NCI-H128 (cell line): ENCODE results near the gene B3GNT8.
"Not testable (repeated sequence)": the region's sequence is repeated elsewhere in the genome, so short reads cannot be mapped to it uniquely, and the experiment has no call there.

ENCODE experiments used
- DNase-seq: peaks from one replicate; lab custom pipeline; 2025; ENCODE audit not compliant: unreplicated experiment; lab: John Stamatoyannopoulos, UW

B3GNT8 gene

GRCh38 chr19:41397086-41398049, 29.8 kb downstream of the B3GNT8 start, which contains the start of the genes BCKDHA and EXOSC5:
Gene BCKDHA, plus strand, starts transcription at chr19:41397818. Its CDS starts 10 bp downstream, at chr19:41397828.
Gene EXOSC5, minus strand, starts transcription at chr19:41397359. Its CDS starts 31 bp downstream, at chr19:41397328.
- DNase-seq: peak; percentile 99

- DNase-seq: no peak
These were observed 31.8 kb downstream of the B3GNT8 start for GRCh38 chr19:41395355-41395754.

- no peak for DNase-seq
These were observed 34.4 kb downstream of the B3GNT8 start for GRCh38 chr19:41392775-41393174.

- no peak for DNase-seq
These were observed 35.6 kb downstream of the B3GNT8 start for GRCh38 chr19:41391618-41392017.

GRCh38 chr19:41386442-41386841, 40.7 kb downstream of the B3GNT8 start:
- DNase-seq: no peak

- no peak for DNase-seq
These were observed 42.8 kb downstream of the B3GNT8 start for GRCh38 chr19:41384351-41384750.

GRCh38 chr19:41381536-41381935, 45.6 kb downstream of the B3GNT8 start:
- DNase-seq: not testable (repeated sequence)

- no peak for DNase-seq
These were observed 49.0 kb downstream of the B3GNT8 start for GRCh38 chr19:41377977-41378709.

GRCh38 chr19:41376998-41377365, 50.2 kb downstream of the B3GNT8 start:
- DNase-seq: no peak

- DNase-seq: no peak
These were observed 50.8 kb downstream of the B3GNT8 start, which contains the start of gene TMEM91 for GRCh38 chr19:41376241-41376997. Gene TMEM91, plus strand, starts transcription at chr19:41376533. Its CDS starts 1,777 bp downstream, at chr19:41378310.
